ENCODE results near the gene MOCS1.

GRCh38 chr6:39945626-39946025 is 11.4 kb upstream of the MOCS1 start:
- no peak for TF ChIP-seq CTCF (IDR thresholded peaks at IDR 0.05)
- TF ChIP-seq ZFX (IDR thresholded peaks at IDR 0.05; ENCODE audit: borderline replicate concordance) = no peak

Measured in 22Rv1 (cell line).